ENCODE measurements around the gene FAM210A. TPM values are rescaled to one million over a fixed set of nuclear protein-coding genes. Genes with fewer than 3 reads are reported as not detected.

FAM210A gene
- total and polyA plus RNA-seq, 9 of the 15 experiments (the other 6 are each of a cell fraction or from before 2014, with no cell fraction given) = 8.3 to 41.7 (median 19.1) TPM

DNA sequence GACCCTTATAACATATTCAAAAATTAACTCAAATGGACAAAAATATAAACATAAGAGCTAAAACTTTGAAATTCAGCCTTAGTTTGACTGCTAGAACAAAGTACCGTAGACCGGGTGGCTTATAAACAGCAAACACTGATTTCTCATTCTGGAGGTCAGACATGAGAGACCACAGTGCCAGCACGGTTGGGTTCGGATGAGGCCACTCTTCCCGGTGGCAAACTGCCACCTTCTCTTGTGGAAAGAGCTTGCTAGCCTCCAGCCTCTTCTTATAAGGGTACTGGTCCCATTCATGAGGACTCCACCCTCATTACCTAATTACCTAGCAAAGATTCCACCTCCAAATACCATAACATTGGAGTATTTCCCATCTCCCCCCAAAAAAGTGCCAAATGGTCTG, 91.3 kb downstream of the FAM210A start (continued):
- TF ChIP-seq, protein P1, sequence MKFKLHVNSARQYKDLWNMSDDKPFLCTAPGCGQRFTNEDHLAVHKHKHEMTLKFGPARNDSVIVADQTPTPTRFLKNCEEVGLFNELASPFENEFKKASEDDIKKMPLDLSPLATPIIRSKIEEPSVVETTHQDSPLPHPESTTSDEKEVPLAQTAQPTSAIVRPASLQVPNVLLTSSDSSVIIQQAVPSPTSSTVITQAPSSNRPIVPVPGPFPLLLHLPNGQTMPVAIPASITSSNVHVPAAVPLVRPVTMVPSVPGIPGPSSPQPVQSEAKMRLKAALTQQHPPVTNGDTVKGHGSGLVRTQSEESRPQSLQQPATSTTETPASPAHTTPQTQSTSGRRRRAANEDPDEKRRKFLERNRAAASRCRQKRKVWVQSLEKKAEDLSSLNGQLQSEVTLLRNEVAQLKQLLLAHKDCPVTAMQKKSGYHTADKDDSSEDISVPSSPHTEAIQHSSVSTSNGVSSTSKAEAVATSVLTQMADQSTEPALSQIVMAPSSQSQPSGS (CRISPR knock-in tag; IDR thresholded peaks at IDR 0.05) = no peak
- no peak for TF ChIP-seq MTA3 (IDR thresholded peaks at IDR 0.05; ENCODE audit: borderline replicate concordance)
- TF ChIP-seq NFIC (IDR thresholded peaks at IDR 0.05) = no peak
- no peak for TF ChIP-seq SMARCB1 (IDR thresholded peaks at IDR 0.05; ENCODE audit: insufficient read length, low read depth)
- TF ChIP-seq ZNF79 (CRISPR knock-in tag; IDR thresholded peaks at IDR 0.05; ENCODE audit: low read depth) = no peak

DNA sequence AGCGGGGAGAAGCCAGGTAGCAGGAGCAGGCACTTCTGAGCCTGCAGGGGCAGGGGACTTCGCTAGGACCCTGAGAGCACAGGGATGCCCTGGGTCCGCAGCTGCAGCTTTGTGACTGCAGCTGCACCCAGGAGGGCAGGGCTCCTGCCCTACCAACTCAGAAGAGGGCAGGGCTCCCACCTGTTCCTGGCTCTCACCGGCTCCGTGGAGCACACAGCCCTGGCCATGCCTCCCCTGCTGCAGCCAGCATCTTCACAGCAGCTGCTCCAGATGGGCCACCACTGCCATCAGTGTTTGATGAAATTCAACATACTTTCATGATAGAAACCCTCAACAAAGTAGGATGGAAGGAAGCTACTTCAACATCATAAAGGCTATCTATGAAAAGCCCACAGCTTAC, 92.7 kb downstream of the FAM210A start:
- H4K20me1 ChIP-seq (replicated peaks; ENCODE audit: control insufficient read depth, insufficient read depth, low read length) = no peaks in the 10 kb centered on the region; the same call in 1 of the 2 replicates
- in situ Hi-C loops (cut with MboI) = no loop called here
- no peak overlapping the region for H3K4me3 ChIP-seq
- no peaks in the 10 kb centered on the region for H3K4me1 ChIP-seq (replicated peaks in 1 of 2; ENCODE audit: control insufficient read depth in 2 of 2, insufficient read depth in 2 of 2, low read length in 2 of 2)
- ATAC-seq (no peak), FAIRE-seq (no peak), DNase-seq (ENCODE audit: extremely low read depth in 1 of 4, low spot score in 3 of 4) (no peak)
- H3K27me3 ChIP-seq (ENCODE audit: control insufficient read depth in 2 of 2, insufficient read depth in 2 of 2, low read length in 2 of 2) = peaks cover 7 to 25% of the 10 kb centered on the region in 2 experiments; a peak in 3 of 5 replicates
- CTCF ChIA-PET (ENCODE audit: low intra/inter-chr PET ratio) = no interaction called here
- 2% methylated on average over 5 of the region's 5 CpGs for WGBS (ENCODE audit: insufficient coverage, low coverage, missing lambda C conversion rate)
- no peak overlapping the region for H3K27ac ChIP-seq (ENCODE audit: extremely low read depth, low read depth, low read length)
- no peaks in the 10 kb centered on the region for H3K9me1 ChIP-seq (ENCODE audit: control insufficient read depth, insufficient read depth, low read length)
- POLR2A ChIA-PET = no interaction called here
- no peaks in the 10 kb centered on the region for H3K79me2 ChIP-seq (ENCODE audit: control insufficient read depth, insufficient read depth, low read length)
- H2AFZ ChIP-seq (ENCODE audit: low read depth, low read length) = no peak overlapping the region
- BruUV-seq (replicated peaks) = no TSS peak
- no peak overlapping the region for H3K4me2 ChIP-seq (ENCODE audit: insufficient read depth, low read length)
- no peak overlapping the region for H3K9ac ChIP-seq (ENCODE audit: insufficient read depth in 1 of 2, low read depth in 2 of 2, low read length in 2 of 2)
- 0 out of 2 replicates have a peak, but pooled peaks cover 4% of the 10 kb centered on the region for H3K9me3 ChIP-seq (replicated peaks; ENCODE audit: control insufficient read depth, insufficient read depth, low read depth, low read length)
- H3K36me3 ChIP-seq (ENCODE audit: control insufficient read depth, insufficient read depth, low read length) = no peaks in the 10 kb centered on the region
- intact Hi-C loops (cut with micrococcal nuclease) = no loop called here
- no peak for TF ChIP-seq KAT2B (IDR thresholded peaks at IDR 0.05; ENCODE audit: low read depth, low read length)
- no peak for TF ChIP-seq BCOR (IDR thresholded peaks at IDR 0.05)
- TF ChIP-seq, protein P2, sequence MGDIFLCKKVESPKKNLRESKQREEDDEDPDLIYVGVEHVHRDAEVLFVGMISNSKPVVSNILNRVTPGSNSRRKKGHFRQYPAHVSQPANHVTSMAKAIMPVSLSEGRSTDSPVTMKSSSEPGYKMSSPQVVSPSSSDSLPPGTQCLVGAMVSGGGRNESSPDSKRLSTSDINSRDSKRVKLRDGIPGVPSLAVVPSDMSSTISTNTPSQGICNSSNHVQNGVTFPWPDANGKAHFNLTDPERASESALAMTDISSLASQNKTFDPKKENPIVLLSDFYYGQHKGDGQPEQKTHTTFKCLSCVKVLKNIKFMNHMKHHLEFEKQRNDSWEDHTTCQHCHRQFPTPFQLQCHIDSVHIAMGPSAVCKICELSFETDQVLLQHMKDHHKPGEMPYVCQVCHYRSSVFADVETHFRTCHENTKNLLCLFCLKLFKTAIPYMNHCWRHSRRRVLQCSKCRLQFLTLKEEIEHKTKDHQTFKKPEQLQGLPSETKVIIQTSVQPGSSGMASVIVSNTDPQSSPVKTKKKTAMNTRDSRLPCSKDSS (IDR thresholded peaks at IDR 0.05; ENCODE audit: low read depth, partially characterized antibody) = no peak
- TF ChIP-seq PCBP2 (IDR thresholded peaks at IDR 0.05; ENCODE audit: low read depth, low read length, poor library complexity, severe bottlenecking) = no peak
- TF ChIP-seq ZNF212 (CRISPR knock-in tag; IDR thresholded peaks at IDR 0.05) = no peak
- no peak for TF ChIP-seq SMARCA4 (IDR thresholded peaks at IDR 0.05)
- TF ChIP-seq, protein P3, sequence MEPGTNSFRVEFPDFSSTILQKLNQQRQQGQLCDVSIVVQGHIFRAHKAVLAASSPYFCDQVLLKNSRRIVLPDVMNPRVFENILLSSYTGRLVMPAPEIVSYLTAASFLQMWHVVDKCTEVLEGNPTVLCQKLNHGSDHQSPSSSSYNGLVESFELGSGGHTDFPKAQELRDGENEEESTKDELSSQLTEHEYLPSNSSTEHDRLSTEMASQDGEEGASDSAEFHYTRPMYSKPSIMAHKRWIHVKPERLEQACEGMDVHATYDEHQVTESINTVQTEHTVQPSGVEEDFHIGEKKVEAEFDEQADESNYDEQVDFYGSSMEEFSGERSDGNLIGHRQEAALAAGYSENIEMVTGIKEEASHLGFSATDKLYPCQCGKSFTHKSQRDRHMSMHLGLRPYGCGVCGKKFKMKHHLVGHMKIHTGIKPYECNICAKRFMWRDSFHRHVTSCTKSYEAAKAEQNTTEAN (CRISPR knock-in tag; IDR thresholded peaks at IDR 0.05) = no peak
- no peak for TF ChIP-seq CREBBP (IDR thresholded peaks at IDR 0.05; ENCODE audit: low read depth, low read length)
- TF ChIP-seq ZC3H4 (CRISPR knock-in tag; IDR thresholded peaks at IDR 0.05; ENCODE audit: borderline replicate concordance) = no peak
- TF ChIP-seq ETS2 (tag; IDR thresholded peaks at IDR 0.05; ENCODE audit: borderline replicate concordance, poor library complexity, severe bottlenecking) = no peak
- TF ChIP-seq NCOA1 (IDR thresholded peaks at IDR 0.05; ENCODE audit: low read depth) = no peak
- no peak for TF ChIP-seq SP2 (IDR thresholded peaks at IDR 0.05; ENCODE audit: extremely low read depth, low read depth, low read length, poor library complexity, severe bottlenecking)
- TF ChIP-seq, protein P4, sequence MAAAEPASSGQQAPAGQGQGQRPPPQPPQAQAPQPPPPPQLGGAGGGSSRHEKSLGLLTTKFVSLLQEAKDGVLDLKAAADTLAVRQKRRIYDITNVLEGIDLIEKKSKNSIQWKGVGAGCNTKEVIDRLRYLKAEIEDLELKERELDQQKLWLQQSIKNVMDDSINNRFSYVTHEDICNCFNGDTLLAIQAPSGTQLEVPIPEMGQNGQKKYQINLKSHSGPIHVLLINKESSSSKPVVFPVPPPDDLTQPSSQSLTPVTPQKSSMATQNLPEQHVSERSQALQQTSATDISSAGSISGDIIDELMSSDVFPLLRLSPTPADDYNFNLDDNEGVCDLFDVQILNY (CRISPR knock-in tag; IDR thresholded peaks at IDR 0.05) = no peak

Measured in K562 (cell line).